Activated T-cell treated with anti-CD3 and anti-CD28 coated beads for 24 hours (primary cell): ENCODE results near the gene PSMD14.

Source experiments
- DNase-seq: peaks from one replicate; pipeline ENCODE4 v3.0.0-alpha.2; 2020; ENCODE audit warnings: low read depth

Gene PSMD14

GRCh38 chr2:161384864-161385263, 76.6 kb downstream of the PSMD14 start:
- no peak for DNase-seq

- DNase-seq, result no peak
Observed at GRCh38 chr2:161386228-161386824, 78.1 kb downstream of the PSMD14 start.

GRCh38 chr2:161388146-161388779, 80.0 kb downstream of the PSMD14 start:
- DNase-seq, result no peak

DNA sequence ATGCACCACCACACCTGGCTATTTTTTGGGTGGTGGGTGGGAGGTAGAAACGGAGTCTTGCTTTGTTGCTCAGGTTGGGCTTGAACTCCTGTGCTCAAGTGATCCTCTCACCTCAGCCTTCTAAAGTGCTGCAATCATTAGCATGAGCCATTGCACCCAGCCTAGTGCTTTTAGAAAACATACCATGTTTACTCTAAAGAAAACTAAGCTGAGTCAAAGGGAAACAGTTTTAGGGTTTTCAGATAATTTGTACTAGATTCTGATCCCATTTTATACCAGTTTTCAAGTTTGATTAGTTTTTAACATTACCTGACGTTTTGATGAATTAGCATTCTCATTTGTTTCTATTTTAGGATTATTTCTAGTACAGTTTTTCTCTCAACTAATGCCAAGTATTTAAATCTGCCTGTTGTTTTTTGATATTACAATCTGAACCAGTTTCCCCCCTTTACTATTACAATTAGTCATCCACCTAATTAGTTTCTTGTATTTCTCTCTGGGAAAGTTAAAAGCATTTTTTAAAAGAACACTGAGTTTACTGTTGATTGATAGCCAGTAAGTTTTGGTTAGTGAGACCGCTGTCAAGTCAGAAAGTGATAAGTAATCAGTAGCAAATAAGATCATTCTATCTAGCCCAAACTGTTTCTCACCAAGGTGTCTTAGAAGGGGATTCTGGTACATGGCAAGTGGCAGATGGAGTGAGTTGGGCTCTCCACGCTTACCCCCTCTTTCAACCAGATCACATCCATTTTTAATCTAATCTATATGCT, 83.7 kb downstream of the PSMD14 start:
- DNase-seq, result no peak

DNA sequence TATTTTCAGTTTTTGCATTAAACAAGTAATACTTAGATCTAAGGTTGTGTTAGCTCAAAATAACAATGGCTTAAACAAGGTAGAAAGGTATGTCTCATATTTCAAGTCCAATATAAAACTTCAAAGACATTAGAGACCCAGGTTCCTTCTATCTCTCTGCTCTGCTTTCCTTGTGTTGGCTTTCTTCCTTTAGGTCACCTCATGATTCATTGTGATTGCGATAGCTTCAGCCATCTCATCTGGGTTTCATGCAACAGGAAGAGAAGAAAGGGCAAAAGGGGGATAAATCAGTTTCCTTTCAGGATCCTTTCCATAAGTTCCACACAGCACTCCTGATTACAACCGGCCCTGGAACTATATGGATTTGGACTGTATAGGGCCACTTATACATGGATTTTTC, 91.9 kb downstream of the PSMD14 start:
- DNase-seq, result no peak

GRCh38 chr2:161402297-161402696, 94.1 kb downstream of the PSMD14 start:
- no peak for DNase-seq

- DNase-seq, result no peak
Observed at GRCh38 chr2:161406316-161406715, 98.1 kb downstream of the PSMD14 start.

DNA sequence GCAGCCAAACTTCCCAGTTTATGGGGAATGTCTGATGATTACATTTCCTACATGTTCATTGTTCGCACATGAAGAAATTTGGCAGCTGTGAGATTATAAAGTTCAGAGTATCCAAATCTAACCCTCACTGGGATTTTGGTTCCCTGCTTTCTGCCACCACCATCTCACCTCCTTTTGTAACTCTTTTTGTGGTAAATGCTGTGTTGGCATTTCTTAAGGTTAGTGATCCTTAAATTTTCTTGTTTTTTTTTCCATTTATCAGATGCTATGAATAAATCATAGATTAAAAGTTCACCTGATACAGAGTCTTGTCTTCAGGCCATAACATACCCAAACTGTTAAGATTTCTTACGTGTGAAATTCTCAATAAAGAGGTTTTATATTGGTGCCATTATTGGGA, 99.4 kb downstream of the PSMD14 start:
- DNase-seq, result no peak

DNA sequence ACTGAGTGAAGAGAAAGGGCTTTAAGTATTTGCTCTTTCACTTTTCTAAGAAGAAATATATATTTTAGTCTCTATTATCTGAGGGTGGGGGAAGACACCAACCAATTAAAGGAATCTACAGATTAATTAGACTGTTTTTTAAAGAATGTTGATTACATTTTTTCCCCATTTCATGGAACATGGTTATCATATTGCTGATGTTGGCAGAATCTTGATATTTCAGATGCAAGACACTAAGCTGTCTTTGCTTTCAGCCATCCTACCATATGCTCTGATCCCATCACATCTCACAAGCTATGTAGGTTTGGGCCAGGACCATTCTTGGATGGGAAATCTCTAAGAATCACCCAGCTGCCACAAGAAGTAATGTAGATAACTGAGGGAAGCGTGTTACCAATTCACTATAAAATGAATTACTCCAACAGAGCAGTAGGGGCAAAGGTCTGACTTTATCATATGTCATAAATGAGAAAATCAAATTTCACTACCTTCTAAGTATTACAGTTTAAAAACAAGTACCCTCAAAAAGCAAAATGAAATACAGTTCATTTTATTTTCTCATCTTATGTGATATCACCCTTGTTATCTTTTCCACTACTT, 101.2 kb downstream of the PSMD14 start:
- no peak for DNase-seq

GRCh38 chr2:161412346-161412745, 104.1 kb downstream of the PSMD14 start:
- DNase-seq, result no peak

DNA sequence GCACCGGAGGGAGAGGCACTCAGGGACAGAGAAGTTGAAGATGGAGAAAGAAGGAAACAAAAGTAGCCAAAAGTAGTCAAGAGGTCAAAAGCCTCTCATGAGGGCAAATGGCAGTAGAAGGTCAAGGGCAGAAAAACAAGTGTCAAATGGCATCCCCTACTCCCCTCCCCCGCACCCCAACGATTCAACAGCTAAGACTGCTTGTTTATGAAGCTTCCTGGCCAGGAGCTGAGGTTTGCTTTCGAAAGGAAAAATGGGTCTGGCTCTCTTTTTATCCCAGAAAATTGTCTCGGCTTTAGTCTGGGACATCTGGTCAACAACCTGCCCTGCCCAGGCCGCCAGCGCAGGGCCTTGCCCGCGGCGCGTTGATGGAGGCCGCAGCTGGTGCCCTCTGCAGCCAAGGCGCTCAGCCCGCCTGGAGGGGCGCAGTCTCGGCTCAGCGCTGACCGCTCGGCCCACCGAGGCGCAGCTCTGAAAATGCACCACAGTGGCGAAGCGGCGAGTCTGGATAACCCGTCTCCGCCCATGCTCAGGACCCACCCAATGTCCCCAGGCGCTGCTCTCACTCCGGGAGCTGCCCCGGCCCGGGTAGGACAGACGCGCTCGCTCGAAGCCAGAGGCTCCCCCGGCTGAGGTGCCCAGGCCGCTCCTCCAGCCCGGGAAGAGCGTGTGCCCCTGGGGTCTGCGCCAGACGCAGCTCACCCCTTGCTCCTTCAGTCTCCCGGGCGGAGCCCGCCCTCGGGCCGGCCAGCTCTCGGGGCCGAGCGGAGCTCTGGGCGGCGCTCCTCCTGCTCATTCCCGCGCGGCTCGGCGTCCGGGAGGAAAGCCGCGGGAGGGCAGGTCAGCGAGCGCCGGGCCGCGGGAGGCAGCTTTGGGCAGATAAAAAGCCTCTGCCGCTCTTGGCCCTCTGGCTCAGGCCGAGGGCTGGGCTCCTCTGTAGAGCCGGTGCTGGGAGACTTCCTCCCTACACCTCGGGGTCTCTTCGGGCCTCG, 106.1 kb downstream of the PSMD14 start:
- DNase-seq, result no peak

DNA sequence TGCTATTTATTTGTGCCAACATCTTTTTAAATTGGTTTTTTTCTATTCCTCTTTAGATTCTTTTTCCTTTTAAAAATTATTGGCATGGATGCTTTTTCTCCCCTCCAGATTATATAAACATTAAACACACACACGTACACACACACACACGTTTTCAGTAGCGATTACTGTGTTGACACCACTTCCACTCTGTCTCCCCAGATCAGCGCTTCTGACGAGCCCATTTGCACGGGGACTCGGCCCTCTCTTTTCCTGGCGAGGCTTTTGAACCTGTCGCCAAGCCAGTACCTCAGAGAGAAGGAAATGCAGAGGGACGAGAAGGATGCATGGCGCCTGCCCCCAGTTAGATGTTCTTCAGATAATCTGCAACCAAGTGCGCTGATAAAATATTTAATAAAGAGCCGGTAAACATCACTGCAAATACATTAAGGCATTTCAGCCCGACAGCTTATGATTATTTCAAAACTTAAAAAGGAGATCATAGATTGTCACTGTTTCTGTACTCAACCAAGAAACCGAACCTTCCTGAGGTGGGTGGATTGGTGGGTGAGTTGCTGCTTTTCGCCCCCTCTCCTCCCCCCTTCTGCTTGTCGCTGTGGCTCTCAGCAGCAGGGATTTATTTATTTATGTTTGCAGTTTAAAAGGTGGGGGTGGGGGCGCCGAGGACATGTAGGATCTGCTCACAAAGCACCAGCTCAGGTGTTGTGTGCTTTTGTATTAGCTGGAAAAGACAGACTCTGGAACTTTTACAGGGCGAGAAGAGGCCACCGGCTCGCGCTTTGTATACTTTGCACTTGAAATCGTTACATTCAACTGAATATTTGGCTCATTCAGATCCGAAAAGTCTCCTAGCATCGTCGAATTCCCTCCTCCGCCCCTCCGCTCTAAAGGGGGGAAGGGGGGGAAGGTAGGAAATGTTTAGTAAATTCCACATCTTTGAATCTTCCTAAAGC, 107.1 kb downstream of the PSMD14 start:
- DNase-seq, result no peak

DNA sequence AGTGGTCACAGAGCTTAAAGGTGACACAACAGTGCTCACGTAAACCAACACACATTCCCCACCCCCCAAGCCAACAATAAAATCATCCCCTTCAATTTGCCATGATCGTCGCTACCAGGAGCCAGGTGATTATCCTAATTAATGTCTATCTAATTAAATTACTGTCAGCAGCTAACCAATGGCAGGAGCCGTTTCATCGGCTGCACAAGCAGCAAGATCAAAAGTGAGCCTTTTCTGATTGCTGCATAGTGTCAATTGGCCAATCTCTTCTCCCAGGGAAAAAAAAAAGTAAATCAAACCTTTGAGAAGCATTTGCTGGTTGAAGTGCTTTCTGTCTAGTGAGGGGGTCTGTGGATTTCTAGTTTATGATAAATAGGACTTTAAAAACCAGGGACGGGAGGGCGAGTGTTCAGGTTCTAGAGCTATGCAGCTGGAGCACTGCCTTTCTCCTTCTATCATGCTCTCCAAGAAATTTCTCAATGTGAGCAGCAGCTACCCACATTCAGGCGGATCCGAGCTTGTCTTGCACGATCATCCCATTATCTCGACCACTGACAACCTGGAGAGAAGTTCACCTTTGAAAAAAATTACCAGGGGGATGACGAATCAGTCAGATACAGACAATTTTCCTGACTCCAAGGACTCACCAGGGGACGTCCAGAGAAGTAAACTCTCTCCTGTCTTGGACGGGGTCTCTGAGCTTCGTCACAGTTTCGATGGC, 107.9 kb downstream of the PSMD14 start, which contains the start of gene TBR1:
TSS of gene TBR1 (plus strand) at position 311 of the 721 bp plus-strand sequence. CDS start at position 425, 114 bp downstream.
- DNase-seq, result no peak

GRCh38 chr2:161416708-161417437, 108.6 kb downstream of the PSMD14 start:
- no peak for DNase-seq

GRCh38 chr2:161417438-161418274, 109.4 kb downstream of the PSMD14 start:
- DNase-seq, result no peak

GRCh38 chr2:161418275-161418714, 110.1 kb downstream of the PSMD14 start:
- no peak for DNase-seq

DNA sequence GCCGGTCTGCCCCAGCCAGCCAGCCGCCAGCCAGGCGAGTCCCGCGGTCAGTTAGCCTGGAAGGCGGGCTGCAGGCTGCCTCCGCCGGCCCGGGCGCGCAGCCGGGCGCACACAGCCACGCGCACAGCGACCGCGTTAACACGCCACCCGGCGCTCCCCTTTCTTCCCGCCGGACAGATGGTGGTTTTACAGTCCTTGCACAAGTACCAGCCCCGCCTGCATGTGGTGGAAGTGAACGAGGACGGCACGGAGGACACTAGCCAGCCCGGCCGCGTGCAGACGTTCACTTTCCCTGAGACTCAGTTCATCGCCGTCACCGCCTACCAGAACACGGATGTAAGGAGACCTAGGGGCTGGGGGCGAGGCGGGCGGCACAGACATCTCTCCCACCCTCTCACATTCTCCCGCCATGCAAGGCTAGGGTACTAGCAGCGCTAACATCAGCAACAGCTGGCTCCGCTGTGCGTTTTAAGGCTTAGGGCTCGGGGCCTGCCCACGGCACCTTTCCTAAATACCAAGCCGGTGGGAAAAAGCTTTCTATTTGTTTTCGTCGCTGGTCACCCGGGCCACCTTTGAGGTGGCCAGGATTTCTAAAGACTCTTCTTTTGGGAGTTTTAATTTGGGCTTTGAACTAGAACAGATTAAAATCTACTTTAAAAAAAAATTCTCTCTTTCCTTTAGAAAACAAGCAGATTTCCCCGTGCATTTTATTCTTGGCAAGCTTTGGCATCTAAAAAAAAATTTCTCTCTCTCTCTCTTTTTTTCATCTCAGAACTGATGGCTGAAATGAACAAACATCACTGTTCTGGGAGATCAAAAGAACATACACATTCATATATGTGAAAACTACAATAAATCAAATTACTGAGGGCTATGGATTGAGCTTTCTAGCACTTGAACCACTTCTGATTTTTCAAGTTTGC, 110.8 kb downstream of the PSMD14 start:
- no peak for DNase-seq
